ENCODE measurements around the gene FAM136A. TPM values are rescaled to one million over a fixed set of nuclear protein-coding genes. Genes with fewer than 3 reads are reported as not detected.

The FAM136A gene
- polyA plus RNA-seq, 1 of the 3 experiments (the other 2 are of a cell fraction) = 43.3 TPM

GRCh38 chr2:70261501-70261900, 40.4 kb downstream of the FAM136A start:
- Histone ChIP-seq H3K9me3 (no peaks in the 10 kb centered on the region), H3F3A (replicated peaks; ENCODE audit: insufficient read depth) (no peaks in the 10 kb centered on the region), H4K20me1 (ENCODE audit: insufficient read depth) (no peaks in the 10 kb centered on the region), H3K4me3 (ENCODE audit: low read depth in 2 of 2, low read length in 1 of 2) (no peak overlapping the region), H3K79me2 (ENCODE audit: insufficient read depth) (peaks cover 10% of the 10 kb centered on the region), H3K27ac (ENCODE audit: low read depth in 2 of 2, low read length in 1 of 2) (no peak overlapping the region), H3K4me2 (no peak overlapping the region; the same call in 1 of the 2 replicates), H3K36me3 (replicated peaks in 1 of 2; ENCODE audit: control insufficient read depth in 1 of 2, insufficient read depth in 2 of 2, low read length in 1 of 2) (peaks cover 0 to 29% of the 10 kb centered on the region in 2 experiments), H3K4me1 (ENCODE audit: control insufficient read depth in 1 of 2, insufficient read depth in 2 of 2, low read depth in 1 of 2, low read length in 1 of 2) (peaks cover 0 to 8% of the 10 kb centered on the region in 2 experiments; a peak in 2 of 4 replicates), H3K9ac (no peak overlapping the region), H2AFZ (ENCODE audit: low read depth) (no peak overlapping the region), H3K9me2 (no peaks in the 10 kb centered on the region), H3K27me3 (ENCODE audit: insufficient read depth) (no peaks in the 10 kb centered on the region)
- 85% methylated on average over 1 of the region's 1 CpG for whole genome bisulfite sequencing (ENCODE audit: low lambda C conversion rate)
- DNase-seq = no peak
- POLR2A ChIA-PET = interaction anchor here (1.6 kb wide), 1 partner anchor 32 kb away, joined by 3 read pairs; the partner anchor contains the start of gene SNRPG
- TF ChIP-seq RFX5 (IDR thresholded peaks at IDR 0.05; ENCODE audit: low read length) (no peak), GATA2 (CRISPR knock-in tag; IDR thresholded peaks at IDR 0.05) (no peak), RAD21 (IDR thresholded peaks at IDR 0.05; ENCODE audit: low read length) (0 out of 2 replicates have a peak, but pooled peaks have one; percentile 4), ZBTB33 (IDR thresholded peaks at IDR 0.05; ENCODE audit: borderline replicate concordance, low read depth) (no peak), POLR2AphosphoS5 (IDR thresholded peaks at IDR 0.05; ENCODE audit: low read depth, low read length) (no peak)
- CTCF ChIA-PET = interaction anchor here (0.9 kb wide), 1 partner anchor 41 kb away, joined by 3 read pairs; no protein-coding TSS in a partner anchor

GRCh38 chr2:70258532-70258875, 43.4 kb downstream of the FAM136A start:
- Histone ChIP-seq H3K4me2 (peak overlapping the region; percentile 95), H3K4me1 (ENCODE audit: control insufficient read depth in 1 of 2, insufficient read depth in 2 of 2, low read depth in 1 of 2, low read length in 1 of 2) (peaks cover 0 to 8% of the 10 kb centered on the region in 2 experiments; a peak in 2 of 4 replicates), H4K20me1 (ENCODE audit: insufficient read depth) (no peaks in the 10 kb centered on the region), H3K9me2 (no peaks in the 10 kb centered on the region), H3K9ac (peak overlapping the region; percentile 69; the same call in 1 of the 2 replicates), H2AFZ (ENCODE audit: low read depth) (peak overlapping the region; percentile 84), H3K27me3 (ENCODE audit: insufficient read depth) (no peaks in the 10 kb centered on the region), H3K79me2 (ENCODE audit: insufficient read depth) (peaks cover 10% of the 10 kb centered on the region), H3K27ac (ENCODE audit: low read depth in 2 of 2, low read length in 1 of 2) (peak overlapping the region; percentile 7 to 84; a peak in 3 of 4 replicates), H3K36me3 (replicated peaks in 1 of 2; ENCODE audit: control insufficient read depth in 1 of 2, insufficient read depth in 2 of 2, low read length in 1 of 2) (peaks cover 0 to 18% of the 10 kb centered on the region in 2 experiments), H3K4me3 (ENCODE audit: low read depth in 2 of 2, low read length in 1 of 2) (peak overlapping the region; percentile 69 to 79), H3F3A (replicated peaks; ENCODE audit: insufficient read depth) (no peaks in the 10 kb centered on the region), H3K9me3 (no peaks in the 10 kb centered on the region)
- POLR2A ChIA-PET = interaction anchor here (0.6 to 3.7 kb wide), 12 partner anchors 10 to 389 kb away, joined by 3 to 38 read pairs (median 8); partner anchors contain the start of genes C2orf42, FAM136A, MXD1 and SNRPG
- DNase-seq = peak; percentile 56
- WGBS (ENCODE audit: low lambda C conversion rate) = 13% methylated on average over 12 of the region's 12 CpGs
- CTCF ChIA-PET = interaction anchor here (0.8 to 1.8 kb wide), 5 partner anchors 11 to 359 kb away, joined by 3 to 6 read pairs (median 4); partner anchors contain the start of gene SNRPG
- TF ChIP-seq ZBTB33 (IDR thresholded peaks at IDR 0.05; ENCODE audit: borderline replicate concordance, low read depth) = no peak
- no peak for TF ChIP-seq MAX (IDR thresholded peaks at IDR 0.05; ENCODE audit: low read depth)
- no peak for TF ChIP-seq NFIC (IDR thresholded peaks at IDR 0.05; ENCODE audit: borderline replicate concordance)
- TF ChIP-seq FOXJ3 (CRISPR knock-in tag; IDR thresholded peaks at IDR 0.05) = no peak
- TF ChIP-seq FOXM1 (IDR thresholded peaks at IDR 0.05; ENCODE audit: low read depth) = no peak
- no peak for TF ChIP-seq SMC3 (IDR thresholded peaks at IDR 0.05; ENCODE audit: low read depth, low read length)
- TF ChIP-seq CTCF (IDR thresholded peaks at IDR 0.05) = no peak
- TF ChIP-seq RAD21 (IDR thresholded peaks at IDR 0.05; ENCODE audit: low read length) = no peak
- TF ChIP-seq CHD2 (IDR thresholded peaks at IDR 0.05; ENCODE audit: low read length, partially characterized antibody) = no peak
- no peak for TF ChIP-seq JUND (IDR thresholded peaks at IDR 0.05)
- TF ChIP-seq ELF1 (IDR thresholded peaks at IDR 0.05) = no peak
- no peak for TF ChIP-seq GATA2 (CRISPR knock-in tag; IDR thresholded peaks at IDR 0.05)
- no peak for TF ChIP-seq USF2 (IDR thresholded peaks at IDR 0.05; ENCODE audit: borderline replicate concordance, low read depth, low read length)
- no peak for TF ChIP-seq TAF1 (IDR thresholded peaks at IDR 0.05; ENCODE audit: borderline replicate concordance, low read depth, low read length)
- no peak for TF ChIP-seq FOSL2 (IDR thresholded peaks at IDR 0.05; ENCODE audit: borderline replicate concordance, low read depth)
- TF ChIP-seq EZH2phosphoT487 (IDR thresholded peaks at IDR 0.05; ENCODE audit: borderline replicate concordance, low read depth) = no peak
- no peak for TF ChIP-seq TCF12 (IDR thresholded peaks at IDR 0.05)
- no peak for TF ChIP-seq RFX5 (IDR thresholded peaks at IDR 0.05; ENCODE audit: low read length)

Measured in SK-N-SH (cell line).